Breast epithelium (tissue), 3 donors: ENCODE measurements around the gene GSTA4.

Source experiments
- CTCF ChIP-seq, 3 donors: fragments of 450-650 bp; IDR thresholded peaks; one replicate each; pipeline ENCODE4 v1.5.1; 2016 to 2017; ENCODE audit warnings: antibody characterized with exemption in 3 of 3, mild to moderate bottlenecking in 3 of 3, moderate library complexity in 3 of 3
- POLR2A ChIP-seq: fragments of 450-650 bp; IDR thresholded peaks from one replicate; pipeline ENCODE4 v1.6.1; 2016; ENCODE audit warnings: antibody characterized with exemption, mild to moderate bottlenecking, moderate library complexity
- POLR2AphosphoS5 ChIP-seq, 3 donors: sonication (generic); formaldehyde crosslinking; IDR thresholded peaks; one replicate each; pipeline ENCODE4 v1.6.1; 2017; ENCODE audit warnings: antibody characterized with exemption in 3 of 3

GRCh38 chr6:52937908-52938307 lies 57.2 kb downstream of the GSTA4 start:
- TF ChIP-seq CTCF (IDR thresholded peaks at IDR 0.05) (no peak), POLR2A (no peak), POLR2AphosphoS5 (IDR thresholded peaks at IDR 0.05) (no peak)
